Measurements from ENCODE around the gene CCKAR.
"Not testable (repeated sequence)": the region's sequence is repeated elsewhere in the genome, so short reads cannot be mapped to it uniquely, and the experiment has no call there.

CCKAR gene

GRCh38 chr4:26490111-26490959 lies at the start of gene CCKAR:
CCKAR (minus strand) TSS chr4:26490484; CDS start chr4:26490267, 217 bp downstream.
- no peak for DNase-seq (ENCODE audit: low read depth in 2 of 2)

GRCh38 chr4:26533685-26534084 lies 43.4 kb upstream of the CCKAR start:
- DNase-seq (ENCODE audit: low read depth in 2 of 2), result no peak

- no peak for DNase-seq (ENCODE audit: low read depth in 2 of 2)
Observed at GRCh38 chr4:26531491-26532116, 41.3 kb upstream of the CCKAR start.

- DNase-seq (ENCODE audit: low read depth in 2 of 2), result no peak
Observed at GRCh38 chr4:26530099-26530498, 39.8 kb upstream of the CCKAR start.

- no peak for DNase-seq (ENCODE audit: low read depth in 2 of 2)
Observed at GRCh38 chr4:26529479-26529878, 39.2 kb upstream of the CCKAR start.

GRCh38 chr4:26525771-26526150 lies 35.5 kb upstream of the CCKAR start:
- no peak for DNase-seq (ENCODE audit: low read depth in 2 of 2)

GRCh38 chr4:26525136-26525770 lies 35.0 kb upstream of the CCKAR start:
- DNase-seq (ENCODE audit: low read depth in 2 of 2), result no peak

- DNase-seq (ENCODE audit: low read depth in 2 of 2), result no peak
Observed at GRCh38 chr4:26524011-26524410, 33.7 kb upstream of the CCKAR start.

- no peak for DNase-seq (ENCODE audit: low read depth in 2 of 2)
Observed at GRCh38 chr4:26522478-26522877, 32.2 kb upstream of the CCKAR start.

GRCh38 chr4:26520728-26521450 lies 30.6 kb upstream of the CCKAR start:
- no peak for DNase-seq (ENCODE audit: low read depth in 2 of 2)

- DNase-seq (ENCODE audit: low read depth in 2 of 2), result no peak
Observed at GRCh38 chr4:26515936-26516335, 25.7 kb upstream of the CCKAR start.

- no peak for DNase-seq (ENCODE audit: low read depth in 2 of 2)
Observed at GRCh38 chr4:26510334-26510964, 20.2 kb upstream of the CCKAR start.

- no peak for DNase-seq (ENCODE audit: low read depth in 2 of 2)
Observed at GRCh38 chr4:26509681-26510333, 19.5 kb upstream of the CCKAR start.

GRCh38 chr4:26507286-26507685 lies 17.0 kb upstream of the CCKAR start:
- no peak for DNase-seq (ENCODE audit: low read depth in 2 of 2)

- DNase-seq (ENCODE audit: low read depth in 2 of 2), result no peak
Observed at GRCh38 chr4:26503844-26504243, 13.6 kb upstream of the CCKAR start.

- DNase-seq (ENCODE audit: low read depth in 2 of 2), result no peak
Observed at GRCh38 chr4:26503427-26503826, 13.1 kb upstream of the CCKAR start.

GRCh38 chr4:26500565-26500999 lies 10.3 kb upstream of the CCKAR start:
- not testable (repeated sequence) for DNase-seq (ENCODE audit: low read depth in 2 of 2)

- no peak for DNase-seq (ENCODE audit: low read depth in 2 of 2)
Observed at GRCh38 chr4:26496207-26496783, 6.0 kb upstream of the CCKAR start.

- no peak for DNase-seq (ENCODE audit: low read depth in 2 of 2)
Observed at GRCh38 chr4:26493461-26493860, 3.2 kb upstream of the CCKAR start.

GRCh38 chr4:26491449-26492170 lies 1.3 kb upstream of the CCKAR start:
- DNase-seq (ENCODE audit: low read depth in 2 of 2), result no peak
